ENCODE measurements around the gene SLC25A44. TPM values are rescaled to one million over a fixed set of nuclear protein-coding genes. Genes with fewer than 3 reads are reported as not detected.

Gene SLC25A44
- total and polyA plus RNA-seq, 11 donors = 5.8 to 29.3 (median 20.5) TPM

DNA sequence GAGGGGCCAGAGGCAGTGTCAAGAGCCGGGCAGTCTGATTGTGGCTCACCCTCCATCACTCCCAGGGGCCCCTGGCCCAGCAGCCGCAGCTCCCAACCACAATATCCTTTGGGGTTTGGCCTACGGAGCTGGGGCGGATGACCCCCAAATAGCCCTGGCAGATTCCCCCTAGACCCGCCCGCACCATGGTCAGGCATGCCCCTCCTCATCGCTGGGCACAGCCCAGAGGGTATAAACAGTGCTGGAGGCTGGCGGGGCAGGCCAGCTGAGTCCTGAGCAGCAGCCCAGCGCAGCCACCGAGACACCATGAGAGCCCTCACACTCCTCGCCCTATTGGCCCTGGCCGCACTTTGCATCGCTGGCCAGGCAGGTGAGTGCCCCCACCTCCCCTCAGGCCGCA, 48.0 kb downstream of the SLC25A44 start, which contains the start of gene BGLAP:
Gene BGLAP, plus strand, starts transcription at position 259 of the 400 bp plus-strand sequence. Its CDS starts 48 bp downstream, at position 307.
- Histone ChIP-seq H3K4me3 (no peak within 1 kb of the TSS), H3K27me3 (peaks cover 0 to 17% (median 14%) of the 10 kb centered on the region in 9 donors), H3K36me3 (peaks cover 0 to 51% (median 38%) of the 10 kb centered on the region in 9 donors), H3K4me1 (peaks cover 3 to 19% (median 12%) of the 10 kb centered on the region in 12 donors), H3K9me3 (no peaks in the 10 kb centered on the region), H3K27ac (no peak within 1 kb of the TSS)
- ATAC-seq (no peak), DNase-seq (no peak)
- WGBS, 4 donors = 85 to 90% (median 90%) methylated on average over 12 to 14 of the region's 14 CpGs
- TF ChIP-seq POLR2A (IDR thresholded peaks at IDR 0.05) = no peak
- TF ChIP-seq, protein P1, sequence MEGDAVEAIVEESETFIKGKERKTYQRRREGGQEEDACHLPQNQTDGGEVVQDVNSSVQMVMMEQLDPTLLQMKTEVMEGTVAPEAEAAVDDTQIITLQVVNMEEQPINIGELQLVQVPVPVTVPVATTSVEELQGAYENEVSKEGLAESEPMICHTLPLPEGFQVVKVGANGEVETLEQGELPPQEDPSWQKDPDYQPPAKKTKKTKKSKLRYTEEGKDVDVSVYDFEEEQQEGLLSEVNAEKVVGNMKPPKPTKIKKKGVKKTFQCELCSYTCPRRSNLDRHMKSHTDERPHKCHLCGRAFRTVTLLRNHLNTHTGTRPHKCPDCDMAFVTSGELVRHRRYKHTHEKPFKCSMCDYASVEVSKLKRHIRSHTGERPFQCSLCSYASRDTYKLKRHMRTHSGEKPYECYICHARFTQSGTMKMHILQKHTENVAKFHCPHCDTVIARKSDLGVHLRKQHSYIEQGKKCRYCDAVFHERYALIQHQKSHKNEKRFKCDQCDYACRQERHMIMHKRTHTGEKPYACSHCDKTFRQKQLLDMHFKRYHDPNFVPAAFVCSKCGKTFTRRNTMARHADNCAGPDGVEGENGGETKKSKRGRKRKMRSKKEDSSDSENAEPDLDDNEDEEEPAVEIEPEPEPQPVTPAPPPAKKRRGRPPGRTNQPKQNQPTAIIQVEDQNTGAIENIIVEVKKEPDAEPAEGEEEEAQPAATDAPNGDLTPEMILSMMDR (IDR thresholded peaks at IDR 0.05) = no peak
- intact Hi-C loops (cut with DNase I) = loop anchor here in 1 of 10 donors (10.0 kb wide), 1 partner anchor 73 kb away; no protein-coding TSS in a partner anchor

DNA sequence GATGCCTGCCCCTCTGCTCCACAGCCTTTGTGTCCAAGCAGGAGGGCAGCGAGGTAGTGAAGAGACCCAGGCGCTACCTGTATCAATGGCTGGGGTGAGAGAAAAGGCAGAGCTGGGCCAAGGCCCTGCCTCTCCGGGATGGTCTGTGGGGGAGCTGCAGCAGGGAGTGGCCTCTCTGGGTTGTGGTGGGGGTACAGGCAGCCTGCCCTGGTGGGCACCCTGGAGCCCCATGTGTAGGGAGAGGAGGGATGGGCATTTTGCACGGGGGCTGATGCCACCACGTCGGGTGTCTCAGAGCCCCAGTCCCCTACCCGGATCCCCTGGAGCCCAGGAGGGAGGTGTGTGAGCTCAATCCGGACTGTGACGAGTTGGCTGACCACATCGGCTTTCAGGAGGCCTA, 48.8 kb downstream of the SLC25A44 start:
- no peaks in the 10 kb centered on the region for H3K9me3 ChIP-seq
- ATAC-seq (no peak), DNase-seq (no peak)
- H3K4me1 ChIP-seq = peaks cover 3 to 28% (median 20%) of the 10 kb centered on the region in 12 donors
- peaks cover 0 to 17% (median 14%) of the 10 kb centered on the region in 9 donors for H3K27me3 ChIP-seq
- H3K27ac ChIP-seq = no peak overlapping the region
- H3K36me3 ChIP-seq = peaks cover 0 to 43% (median 30%) of the 10 kb centered on the region in 9 donors
- TF ChIP-seq, protein P1 (IDR thresholded peaks at IDR 0.05) = no peak
- TF ChIP-seq POLR2A (IDR thresholded peaks at IDR 0.05) = no peak
- 70 to 83% (median 81%) methylated on average over 4 to 10 of the region's 10 CpGs for WGBS, 4 donors
- no peak overlapping the region for H3K4me3 ChIP-seq
- intact Hi-C loops (cut with DNase I) = loop anchor here in 1 of 10 donors (10.0 kb wide), 1 partner anchor 72 kb away; no protein-coding TSS in a partner anchor

DNA sequence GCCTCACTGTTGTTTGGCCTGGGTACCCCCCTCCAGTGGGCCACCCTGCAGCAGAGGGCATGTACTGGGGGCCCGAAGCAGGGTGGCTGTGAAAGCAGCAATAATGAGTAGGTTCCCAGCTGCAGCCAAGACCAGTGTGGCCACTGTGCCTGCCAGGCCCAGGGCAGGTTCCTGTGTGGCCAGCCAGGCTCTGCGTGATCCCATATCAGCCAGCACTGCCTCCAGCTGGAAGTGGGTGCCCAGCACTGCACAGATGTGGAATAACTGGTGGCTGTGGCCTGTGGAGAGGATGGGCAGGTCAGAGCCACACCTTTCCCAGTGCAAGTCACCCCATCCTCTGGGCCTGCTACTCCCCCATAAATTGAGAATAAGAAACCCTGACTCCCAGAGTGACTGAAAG, 50.2 kb downstream of the SLC25A44 start:
- intact Hi-C loops (cut with DNase I) = loop anchor here in 1 of 10 donors (10.0 kb wide), 1 partner anchor 71 kb away; no protein-coding TSS in a partner anchor
- Histone ChIP-seq H3K4me3 (no peak overlapping the region), H3K4me1 (peaks cover 3 to 37% (median 24%) of the 10 kb centered on the region in 12 donors), H3K27me3 (peaks cover 0 to 17% (median 14%) of the 10 kb centered on the region in 9 donors), H3K36me3 (peaks cover 0 to 33% (median 18%) of the 10 kb centered on the region in 9 donors), H3K9me3 (no peaks in the 10 kb centered on the region), H3K27ac (no peak overlapping the region)
- no peak for TF ChIP-seq POLR2A (IDR thresholded peaks at IDR 0.05)
- TF ChIP-seq, protein P1 (IDR thresholded peaks at IDR 0.05) = no peak
- DNase-seq = no peak
- no peak for ATAC-seq
- WGBS, 4 donors = 87 to 93% (median 91%) methylated on average over 2 of the region's 2 CpGs

DNA sequence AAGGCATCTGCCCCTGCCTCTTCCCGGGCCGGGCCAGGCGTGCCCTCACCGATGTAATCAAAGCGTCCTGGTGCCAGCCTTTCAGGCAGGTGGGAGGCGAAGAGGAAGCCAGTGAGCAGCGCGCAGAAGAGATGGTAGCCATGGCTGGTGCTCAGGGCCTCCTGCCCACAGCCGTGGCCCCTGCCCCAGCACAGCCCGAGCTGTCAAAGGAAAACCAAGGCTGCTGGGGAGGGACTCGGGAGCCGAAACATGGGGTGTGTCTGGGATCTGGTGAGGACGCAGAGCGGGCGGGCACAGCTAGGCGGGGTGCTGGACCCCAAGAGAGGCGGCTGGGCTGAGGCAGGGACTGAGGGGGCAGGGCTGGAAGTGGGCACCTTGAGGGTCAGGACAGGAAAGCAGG, 50.8 kb downstream of the SLC25A44 start:
- intact Hi-C loops (cut with DNase I) = loop anchor here in 1 of 10 donors (10.0 kb wide), 1 partner anchor 70 kb away; no protein-coding TSS in a partner anchor
- WGBS, 4 donors = 92 to 94% (median 93%) methylated on average over 16 to 17 of the region's 17 CpGs
- H3K27ac ChIP-seq = no peak overlapping the region
- H3K4me1 ChIP-seq = peaks cover 3 to 42% (median 24%) of the 10 kb centered on the region in 12 donors
- H3K36me3 ChIP-seq = peaks cover 0 to 32% (median 17%) of the 10 kb centered on the region in 9 donors
- no peaks in the 10 kb centered on the region for H3K9me3 ChIP-seq
- TF ChIP-seq POLR2A (IDR thresholded peaks at IDR 0.05) = no peak
- TF ChIP-seq, protein P1 (IDR thresholded peaks at IDR 0.05) = no peak
- H3K4me3 ChIP-seq = no peak overlapping the region
- no peak for ATAC-seq
- peaks cover 0 to 17% (median 14%) of the 10 kb centered on the region in 9 donors for H3K27me3 ChIP-seq
- DNase-seq = no peak

All from heart left ventricle (tissue), 16 donors.